ENCODE results near the gene MFAP5. TPM values are rescaled to one million over a fixed set of nuclear protein-coding genes. Genes with fewer than 3 reads are reported as not detected.

The MFAP5 gene
- total and polyA plus RNA-seq, 10 of the 15 experiments (the other 5 are each of a cell fraction or from before 2014, with no cell fraction given), result 0.06 to 0.14 (median 0.12) TPM; not detected in 7

DNA sequence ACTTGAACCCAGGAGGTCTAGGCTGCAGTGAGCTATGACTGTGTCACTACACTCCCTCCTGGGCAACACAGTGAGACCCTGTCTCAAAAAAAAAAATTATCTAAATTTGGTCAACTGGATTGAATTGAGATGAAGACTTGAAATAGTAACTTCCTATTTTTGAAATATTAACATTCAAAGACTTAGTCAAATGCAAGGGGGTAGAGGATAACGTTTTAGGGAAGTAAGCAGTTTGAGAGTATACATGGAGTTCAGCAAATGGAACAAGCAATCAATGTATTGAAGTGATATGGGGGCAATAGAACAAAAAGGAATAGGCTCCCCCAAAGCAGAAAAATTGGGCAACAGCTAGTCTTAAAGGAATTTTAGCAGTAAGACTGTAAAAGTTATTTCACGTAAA, 4.6 kb upstream of the MFAP5 start:
- WGBS (ENCODE audit: insufficient coverage, insufficient replicate concordance, low lambda C conversion rate, missing lambda C conversion rate), result 61% methylated on average over 2 of the region's 2 CpGs
- peaks cover 0 to 5% of the 10 kb centered on the region in 2 experiments; a peak in 2 of 4 replicates for H3K27me3 ChIP-seq (replicated peaks in 1 of 2; ENCODE audit: control insufficient read depth in 2 of 2, insufficient read depth in 2 of 2, low read length in 1 of 2)
- H3K4me2 ChIP-seq (ENCODE audit: control insufficient read depth, insufficient read depth), result no peak overlapping the region
- ChIA-PET SMC1A (ENCODE audit: uncharacterized antibody, unreplicated experiment) (no interaction called here), CTCF (interaction anchor here (0.6 to 2.3 kb wide), 3 partner anchors 8 to 563 kb away, joined by 3 to 9 read pairs (median 4); no protein-coding TSS in a partner anchor), POLR2A (no interaction called here), RAD21 (ENCODE audit: unreplicated experiment) (no interaction called here)
- H3K79me2 ChIP-seq (ENCODE audit: control insufficient read depth, insufficient read depth, low read length), result no peaks in the 10 kb centered on the region
- intact Hi-C loops (cut with micrococcal nuclease; ENCODE audit: unreplicated experiment), result no loop called here
- DNase-seq (ENCODE audit: low read depth, low spot score) (no peak), FAIRE-seq (no peak), ATAC-seq (no peak)
- no peaks in the 10 kb centered on the region for H3K36me3 ChIP-seq (ENCODE audit: control insufficient read depth in 2 of 2, insufficient read depth in 2 of 2, low read length in 1 of 2)
- no peaks in the 10 kb centered on the region for H3K4me1 ChIP-seq (ENCODE audit: control insufficient read depth, insufficient read depth, low read length)
- no peaks in the 10 kb centered on the region for H4K20me1 ChIP-seq (ENCODE audit: control insufficient read depth, insufficient read depth)
- in situ Hi-C loops (cut with MboI), result no loop called here
- no TSS peak for BruUV-seq (replicated peaks)
- H2AFZ ChIP-seq (ENCODE audit: control insufficient read depth, low read depth, low read length), result no peak overlapping the region
- no peak overlapping the region for H3K27ac ChIP-seq (ENCODE audit: control insufficient read depth, insufficient read depth)
- TF ChIP-seq REST (IDR thresholded peaks at IDR 0.05; ENCODE audit: low read depth, low read length) (no peak), FOXK2 (IDR thresholded peaks at IDR 0.05) (no peak), MYC (IDR thresholded peaks at IDR 0.05; ENCODE audit: insufficient read depth, insufficient read length, insufficient replicate concordance, low read length, severe bottlenecking) (no peak), RAD51 (IDR thresholded peaks at IDR 0.05) (no peak), EP300 (IDR thresholded peaks at IDR 0.05; ENCODE audit: borderline replicate concordance in 1 of 2, control insufficient read depth in 1 of 2, low read depth in 2 of 2, low read length in 2 of 2) (no peak), IKZF2 (IDR thresholded peaks at IDR 0.05) (no peak), CEBPB (IDR thresholded peaks at IDR 0.05; ENCODE audit: borderline replicate concordance in 1 of 2, low read depth in 2 of 2, low read length in 2 of 2) (no peak), ZNF274 (IDR thresholded peaks at IDR 0.05; ENCODE audit: insufficient read depth, insufficient read length) (no peak), HDGF (IDR thresholded peaks at IDR 0.05) (no peak), BCL11A (IDR thresholded peaks at IDR 0.05; ENCODE audit: low read depth, low read length) (no peak), TCF7 (IDR thresholded peaks at IDR 0.05; ENCODE audit: borderline replicate concordance) (no peak), MTA3 (IDR thresholded peaks at IDR 0.05; ENCODE audit: borderline replicate concordance, low read length) (no peak), MEF2B (IDR thresholded peaks at IDR 0.05; ENCODE audit: partially characterized antibody, poor library complexity, severe bottlenecking) (no peak), USF1 (IDR thresholded peaks at IDR 0.05; ENCODE audit: borderline replicate concordance, extremely low read length, insufficient read depth, low read depth, low read length) (no peak), ZNF622 (IDR thresholded peaks at IDR 0.05) (no peak), SP1 (IDR thresholded peaks at IDR 0.05; ENCODE audit: low read depth, low read length) (no peak), SMC3 (IDR thresholded peaks at IDR 0.05; ENCODE audit: borderline replicate concordance, low read length) (no peak), HDAC2 (IDR thresholded peaks at IDR 0.05) (no peak), SIX5 (IDR thresholded peaks at IDR 0.05; ENCODE audit: low read depth, low read length, severe bottlenecking) (no peak), HCFC1 (IDR thresholded peaks at IDR 0.05; ENCODE audit: low read length) (no peak)
- no peak overlapping the region for H3K4me3 ChIP-seq
- H3K9me3 ChIP-seq (replicated peaks; ENCODE audit: control insufficient read depth, insufficient read depth, low read length), result peaks cover 1% of the 10 kb centered on the region; the same call in 1 of the 3 replicates
- no peak overlapping the region for H3K9ac ChIP-seq (ENCODE audit: control insufficient read depth, insufficient read depth, low read length)
